Right ventricle myocardium superior (tissue), 1 donor: ENCODE data around the gene DNAJB5. TPM values are rescaled to one million over a fixed set of nuclear protein-coding genes. Genes with fewer than 3 reads are reported as not detected.
"Not testable (repeated sequence)": the region's sequence is repeated elsewhere in the genome, so short reads cannot be mapped to it uniquely, and the experiment has no call there.

ENCODE experiments used
- ATAC-seq: fragments of 200-7000 bp; cut with Tn5 transposase; one replicate; pipeline ENCODE4 v1.9.1; 2020; ENCODE audit warnings: mild to moderate bottlenecking; ENCODE audit not compliant: poor library complexity
- DNase-seq: peaks from one replicate; pipeline ENCODE4 v3.0.0-alpha.2; 2020
- intact Hi-C: fragments of 100-400 bp; cut with DNase I; formaldehyde crosslinking; loops from one replicate; pipeline ENCODE4 v1.11.2; 2022
- total RNA-seq: library from RNA; stranded (reverse); fragmentation: NEBNext Ultra II Directional; extraction: Animal tissue kit (Norgen Biotek cat#: 25700); gene quantifications from one replicate; pipeline ENCODE4 v1.2.1, GENCODE V29; 2021
- donor health status: DM: no; HTN: yes; CAD: no; lungs with severe emphysema.

DNAJB5 gene
- total RNA-seq, 1 donor from 2014 or later = 48.7 TPM

DNA sequence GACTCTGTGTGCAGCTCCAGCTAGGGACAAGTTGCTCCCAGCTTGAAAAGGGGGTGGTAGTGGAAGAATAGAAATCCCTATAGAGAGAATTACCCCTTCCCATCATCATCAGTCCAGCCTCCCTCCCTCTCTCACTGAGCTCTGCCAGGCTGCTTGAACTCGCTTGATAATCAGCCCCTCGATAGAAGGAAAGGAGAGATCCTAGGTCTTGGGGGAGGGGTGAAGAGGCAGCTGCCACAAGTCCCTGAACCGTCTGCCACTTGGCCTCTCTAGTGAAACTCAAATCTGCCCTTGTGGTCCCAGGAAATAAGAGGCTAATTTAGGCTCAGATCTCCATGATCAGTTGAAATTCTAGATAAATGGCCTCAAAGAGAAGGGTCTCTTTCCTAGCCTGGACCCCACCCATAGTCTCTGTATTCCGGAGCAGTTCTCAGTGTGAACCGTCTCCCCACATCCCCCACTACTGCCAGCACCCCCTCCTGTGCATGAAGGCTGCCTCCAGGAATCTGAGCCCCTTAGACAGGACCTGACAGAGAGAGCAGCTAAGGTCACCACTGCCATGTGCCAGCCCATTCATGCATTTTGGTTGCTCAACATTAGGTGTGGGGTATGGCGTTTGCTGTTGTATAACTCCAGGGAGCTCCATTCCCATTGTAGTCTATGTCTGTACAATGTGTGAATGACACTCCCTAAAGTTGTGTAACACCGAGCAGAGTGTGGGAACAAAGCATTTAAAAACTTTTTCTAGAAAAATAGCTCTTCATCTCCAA is 5.5 kb downstream of the DNAJB5 start:
- intact Hi-C loops = loop anchor here (10.0 kb wide), 1 partner anchor 60 kb away; no protein-coding TSS in a partner anchor
- ATAC-seq (peak; percentile 39), DNase-seq (no peak)

DNA sequence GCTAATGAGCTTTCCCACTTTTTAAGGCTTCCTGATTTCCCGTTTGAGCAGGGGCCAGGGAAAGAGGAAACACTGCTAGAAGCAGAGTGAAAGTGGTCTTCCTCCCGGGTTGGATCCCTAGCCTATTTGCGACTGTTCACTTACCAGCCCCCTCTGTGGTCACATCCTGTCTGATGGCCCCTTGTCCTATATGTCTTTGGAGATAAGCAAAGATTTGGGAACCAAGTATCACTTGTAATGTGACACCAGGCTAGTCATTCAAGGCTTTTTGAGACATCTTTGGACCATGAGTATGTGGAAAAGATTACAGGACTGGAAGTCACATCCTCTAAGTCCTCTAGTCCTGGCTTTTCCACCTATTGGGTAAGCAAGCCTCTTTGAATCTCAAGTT is 6.1 kb downstream of the DNAJB5 start:
- ATAC-seq = no peak
- intact Hi-C loops = loop anchor here (10.0 kb wide), 1 partner anchor 59 kb away; no protein-coding TSS in a partner anchor
- DNase-seq = no peak

DNA sequence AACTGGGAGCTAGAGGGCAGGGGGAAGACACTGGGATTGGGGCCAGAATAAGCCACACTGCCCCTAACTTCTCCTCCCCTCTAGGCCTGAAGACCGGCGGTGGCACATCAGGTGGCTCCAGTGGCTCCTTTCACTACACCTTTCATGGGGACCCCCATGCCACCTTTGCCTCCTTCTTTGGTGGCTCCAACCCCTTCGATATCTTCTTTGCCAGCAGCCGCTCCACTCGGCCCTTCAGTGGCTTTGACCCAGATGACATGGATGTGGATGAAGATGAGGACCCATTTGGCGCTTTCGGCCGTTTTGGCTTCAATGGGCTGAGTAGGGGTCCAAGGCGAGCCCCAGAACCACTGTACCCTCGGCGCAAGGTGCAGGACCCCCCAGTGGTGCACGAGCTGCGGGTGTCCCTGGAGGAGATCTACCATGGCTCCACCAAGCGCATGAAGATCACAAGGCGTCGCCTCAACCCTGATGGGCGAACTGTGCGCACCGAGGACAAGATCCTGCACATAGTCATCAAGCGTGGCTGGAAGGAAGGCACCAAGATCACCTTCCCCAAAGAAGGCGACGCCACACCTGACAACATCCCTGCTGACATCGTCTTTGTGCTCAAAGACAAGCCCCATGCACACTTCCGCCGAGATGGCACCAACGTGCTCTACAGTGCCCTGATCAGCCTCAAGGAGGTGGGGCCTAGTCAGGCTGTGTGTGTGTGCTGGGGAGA is 6.8 kb downstream of the DNAJB5 start:
- ATAC-seq (no peak), DNase-seq (no peak)
- intact Hi-C loops = loop anchor here (10.0 kb wide), 1 partner anchor 58 kb away; no protein-coding TSS in a partner anchor

DNA sequence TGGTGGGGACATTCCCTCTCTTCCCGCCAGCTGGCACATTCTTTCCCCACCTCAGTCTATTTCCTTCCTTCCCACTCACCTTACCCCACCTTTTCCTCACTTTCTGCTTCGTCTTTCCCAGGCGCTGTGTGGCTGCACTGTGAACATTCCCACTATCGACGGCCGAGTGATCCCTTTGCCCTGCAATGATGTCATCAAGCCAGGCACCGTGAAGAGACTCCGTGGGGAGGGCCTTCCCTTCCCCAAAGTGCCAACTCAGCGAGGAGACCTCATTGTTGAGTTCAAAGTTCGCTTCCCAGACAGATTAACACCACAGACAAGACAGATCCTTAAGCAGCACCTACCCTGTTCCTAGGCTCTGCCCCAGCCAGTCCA is 7.3 kb downstream of the DNAJB5 start:
- DNase-seq = no peak

GRCh38 chr9:34997379-34997781 is 7.8 kb downstream of the DNAJB5 start:
- intact Hi-C loops = loop anchor here (10.0 kb wide), 1 partner anchor 57 kb away; no protein-coding TSS in a partner anchor
- DNase-seq (no peak), ATAC-seq (no peak)

More for the DNA sequence above, 7.3 kb downstream of the DNAJB5 start:
- ATAC-seq = no peak
- intact Hi-C loops = loop anchor here (10.0 kb wide), 1 partner anchor 58 kb away; no protein-coding TSS in a partner anchor

- no peak for ATAC-seq
- intact Hi-C loops = loop anchor here (10.0 kb wide), 1 partner anchor 57 kb away; no protein-coding TSS in a partner anchor
- no peak for DNase-seq
These were observed 8.7 kb downstream of the DNAJB5 start for GRCh38 chr9:34998266-34998665.

GRCh38 chr9:34999576-34999975 is 10.0 kb downstream of the DNAJB5 start:
- DNase-seq (no peak), ATAC-seq (no peak)
- intact Hi-C loops = loop anchor here (10.0 kb wide), 1 partner anchor 55 kb away; no protein-coding TSS in a partner anchor

DNA sequence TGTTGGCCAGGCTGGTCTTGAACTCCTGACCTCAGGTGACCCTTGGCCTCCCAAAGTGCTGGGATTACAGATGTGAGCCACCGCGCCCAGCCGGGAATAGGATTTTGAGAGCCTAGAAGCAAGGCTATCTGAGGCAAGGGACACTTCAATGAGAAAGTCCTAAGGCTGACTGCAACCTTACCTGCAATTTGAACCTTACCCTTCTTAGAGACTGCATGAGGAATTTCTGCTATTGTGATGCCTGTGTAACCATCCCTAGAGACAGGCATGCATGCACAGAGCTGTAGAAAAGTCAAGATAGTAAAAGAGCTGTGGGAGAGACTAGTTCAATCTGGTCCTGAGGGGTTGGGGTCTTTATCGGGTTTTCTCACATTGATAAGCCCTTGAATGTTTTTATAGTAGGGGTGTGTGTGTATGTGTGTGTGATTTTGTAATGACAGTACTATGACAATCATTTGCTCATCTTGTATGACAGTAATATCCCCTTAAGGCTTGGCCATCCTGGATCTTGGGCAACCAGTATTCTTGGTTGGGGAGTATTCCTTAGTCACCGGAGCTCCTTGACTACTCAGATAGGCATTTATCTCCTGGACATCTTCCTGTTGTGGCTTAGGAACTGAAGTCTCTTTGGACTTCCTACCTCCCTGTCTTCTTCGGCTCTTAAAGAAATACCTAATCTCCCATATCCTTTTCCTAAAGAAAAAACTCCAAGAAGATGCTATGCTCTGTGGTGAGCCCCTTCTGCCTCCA is 11.2 kb downstream of the DNAJB5 start:
- ATAC-seq (no peak), DNase-seq (no peak)

DNA sequence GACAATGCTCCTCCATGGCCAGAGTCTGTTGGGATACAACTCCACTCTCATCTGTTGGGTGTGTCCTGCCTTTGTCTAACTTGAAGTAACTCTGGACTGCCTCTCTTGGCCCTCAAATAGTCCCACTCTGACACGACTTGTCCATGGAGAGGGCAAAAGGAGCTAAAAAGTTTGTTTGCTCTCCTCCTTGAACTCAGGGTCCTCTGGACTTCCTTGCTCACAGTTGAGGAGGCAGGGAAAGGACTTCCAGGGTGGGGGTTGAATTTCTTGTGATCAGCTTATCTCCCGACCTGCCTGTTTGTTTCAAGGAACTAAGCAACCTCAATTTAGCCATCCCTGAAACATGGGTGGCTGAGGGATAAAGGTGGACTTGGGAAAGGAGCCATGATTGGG is 11.7 kb downstream of the DNAJB5 start:
- intact Hi-C loops = no loop called here
- ATAC-seq = no peak
- DNase-seq = no peak

More for the DNA sequence above, 11.2 kb downstream of the DNAJB5 start:
- intact Hi-C loops = no loop called here

GRCh38 chr9:35001803-35002502 is 12.4 kb downstream of the DNAJB5 start:
- no peak for ATAC-seq
- intact Hi-C loops = no loop called here
- no peak for DNase-seq

GRCh38 chr9:35002623-35003022 is 13.1 kb downstream of the DNAJB5 start:
- ATAC-seq (no peak), DNase-seq (no peak)
- intact Hi-C loops = no loop called here

DNA sequence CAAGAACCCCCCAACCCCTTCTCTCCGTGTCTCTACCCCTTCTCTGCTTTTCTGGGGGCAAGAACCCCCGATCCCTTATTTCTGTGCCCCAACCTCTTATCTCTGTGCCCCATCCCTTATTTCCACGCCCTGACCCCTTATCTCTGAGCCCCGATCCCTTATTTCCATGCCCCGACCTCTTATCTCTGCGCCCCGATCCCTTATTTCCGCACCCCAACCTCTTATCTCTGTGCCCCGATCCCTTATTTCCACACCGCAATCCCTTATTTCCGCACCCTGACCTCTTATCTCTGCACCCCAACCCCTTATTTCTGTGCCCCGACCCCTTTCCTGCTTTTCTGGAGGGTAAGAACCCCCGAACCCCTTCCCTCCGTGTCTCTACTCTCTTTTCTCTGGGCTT is 14.8 kb downstream of the DNAJB5 start:
- not testable (repeated sequence) for ATAC-seq, DNase-seq

DNA sequence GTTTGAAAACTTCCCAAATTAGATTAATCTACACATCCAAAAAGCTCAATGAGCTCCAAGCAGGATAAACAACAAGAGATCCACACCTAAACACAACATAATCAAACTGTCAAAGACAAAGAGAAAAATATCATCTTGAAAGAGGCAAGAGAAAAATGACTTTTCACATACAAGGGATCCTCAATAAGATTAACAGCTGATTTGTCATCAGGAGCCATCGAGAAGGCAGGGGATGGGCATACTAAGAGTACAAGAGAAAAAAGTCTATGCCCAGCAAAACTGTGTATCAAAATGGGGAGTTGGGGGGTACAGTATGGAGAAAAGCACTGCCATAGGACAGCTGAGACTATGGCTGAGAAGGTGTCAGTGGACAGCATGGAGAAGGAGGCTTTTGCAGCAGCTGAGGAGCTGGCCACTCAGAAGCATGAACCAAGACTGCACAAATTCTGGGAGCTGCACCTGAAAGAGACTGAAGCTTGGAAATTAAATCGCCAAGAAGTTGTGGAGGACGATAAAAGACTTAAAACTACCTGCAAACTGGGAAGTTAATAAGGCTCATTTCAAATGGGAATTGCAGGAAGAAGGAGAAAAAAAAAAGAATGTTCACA is 20.9 kb downstream of the DNAJB5 start:
- ATAC-seq = no peak
- DNase-seq = no peak
- intact Hi-C loops = no loop called here

More for the DNA sequence above, 14.8 kb downstream of the DNAJB5 start:
- intact Hi-C loops = not testable (repeated sequence)

- intact Hi-C loops = no loop called here
- no peak for ATAC-seq
- no peak for DNase-seq
These were observed 25.0 kb downstream of the DNAJB5 start for GRCh38 chr9:35014517-35014916.

GRCh38 chr9:35023443-35023842 is 33.9 kb downstream of the DNAJB5 start:
- intact Hi-C loops, ATAC-seq, DNase-seq: not testable (repeated sequence)

DNA sequence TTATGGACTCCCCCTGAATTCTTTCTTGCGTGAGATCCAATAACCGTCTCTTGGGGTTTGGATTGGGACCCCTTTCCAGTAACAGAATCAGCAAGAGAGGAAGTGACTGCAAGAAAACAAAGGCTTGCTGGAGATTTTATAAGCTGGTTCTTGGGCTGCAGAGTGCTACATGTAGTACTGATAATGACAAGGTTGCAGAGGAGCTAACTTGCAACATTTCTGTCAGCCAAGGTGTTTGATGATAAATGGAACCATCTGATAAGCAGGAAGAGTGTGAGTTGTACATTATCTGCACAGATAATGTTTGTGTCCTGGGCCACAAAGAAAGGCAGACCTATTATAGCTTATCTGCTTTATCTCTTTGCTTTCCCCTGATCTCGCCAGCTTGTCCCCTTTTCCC is 37.1 kb downstream of the DNAJB5 start:
- DNase-seq (no peak), ATAC-seq (peak; percentile 48)
- intact Hi-C loops = no loop called here

- intact Hi-C loops = no loop called here
- DNase-seq (no peak), ATAC-seq (no peak)
These were observed 37.8 kb downstream of the DNAJB5 start for GRCh38 chr9:35027374-35027773.

DNA sequence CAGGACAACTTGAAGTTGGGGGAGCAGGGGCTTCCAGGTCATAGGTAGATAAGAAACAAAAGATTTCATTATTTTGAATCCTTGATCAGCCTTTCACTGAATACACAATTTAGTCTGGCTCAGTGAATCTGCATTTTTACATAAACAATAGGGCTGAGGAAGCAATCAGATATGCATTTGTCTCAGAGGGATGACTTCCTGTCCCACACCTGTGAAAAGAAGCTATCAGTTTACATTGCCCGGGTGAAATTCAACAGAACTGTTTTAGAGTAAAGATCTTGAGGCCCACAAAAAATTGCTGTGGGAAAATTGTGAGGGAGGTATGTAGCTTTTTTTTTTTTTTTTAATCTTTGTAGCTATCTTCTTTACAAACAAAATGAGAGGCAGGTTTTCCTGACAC is 38.3 kb downstream of the DNAJB5 start:
- DNase-seq (no peak), ATAC-seq (no peak)
- intact Hi-C loops = no loop called here
